GM18502 (cell line): ENCODE results near the gene IZUMO1R.
A peak's percentile ranks its signal among the peaks of the same experiment; 100 is the strongest.
"Not testable (repeated sequence)": the region's sequence is repeated elsewhere in the genome, so short reads cannot be mapped to it uniquely, and the experiment has no call there.

Source experiments
- ATAC-seq: cut with Tn5 transposase; IDR thresholded peaks from one replicate; pipeline ENCODE4 v1.9.1; 2021; ENCODE audit warnings: mild to moderate bottlenecking; ENCODE audit not compliant: unreplicated experiment, poor library complexity

Gene IZUMO1R

GRCh38 chr11:94303966-94304958 is at the start of gene IZUMO1R:
Gene IZUMO1R (plus strand): TSS chr11:94304580. CDS start chr11:94305637, 1,057 bp downstream.
- ATAC-seq, result no peak

DNA sequence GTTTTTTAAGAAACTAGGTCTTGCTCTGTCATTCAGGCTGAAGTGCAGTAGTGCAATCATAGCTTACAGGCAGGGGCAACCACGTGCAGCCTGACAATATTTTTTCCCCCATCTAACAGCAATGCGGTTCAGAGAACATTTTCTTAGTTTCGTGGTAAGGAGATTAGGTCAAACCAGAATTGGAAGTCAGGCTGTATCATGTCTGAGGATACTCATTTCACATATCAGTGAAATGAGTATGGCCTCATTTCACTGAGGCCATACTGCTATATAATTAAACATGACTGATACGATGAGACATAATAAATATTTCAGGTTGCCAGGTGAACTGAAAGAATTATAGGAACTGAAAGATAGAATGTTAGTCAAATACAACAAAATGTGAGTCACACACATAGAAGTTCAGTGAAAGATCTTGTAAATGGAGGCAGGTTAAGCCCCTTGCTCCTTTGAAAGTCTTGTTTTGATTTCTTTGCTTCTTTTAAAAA is 32.5 kb upstream of the IZUMO1R start:
- peak; percentile 95 for ATAC-seq

DNA sequence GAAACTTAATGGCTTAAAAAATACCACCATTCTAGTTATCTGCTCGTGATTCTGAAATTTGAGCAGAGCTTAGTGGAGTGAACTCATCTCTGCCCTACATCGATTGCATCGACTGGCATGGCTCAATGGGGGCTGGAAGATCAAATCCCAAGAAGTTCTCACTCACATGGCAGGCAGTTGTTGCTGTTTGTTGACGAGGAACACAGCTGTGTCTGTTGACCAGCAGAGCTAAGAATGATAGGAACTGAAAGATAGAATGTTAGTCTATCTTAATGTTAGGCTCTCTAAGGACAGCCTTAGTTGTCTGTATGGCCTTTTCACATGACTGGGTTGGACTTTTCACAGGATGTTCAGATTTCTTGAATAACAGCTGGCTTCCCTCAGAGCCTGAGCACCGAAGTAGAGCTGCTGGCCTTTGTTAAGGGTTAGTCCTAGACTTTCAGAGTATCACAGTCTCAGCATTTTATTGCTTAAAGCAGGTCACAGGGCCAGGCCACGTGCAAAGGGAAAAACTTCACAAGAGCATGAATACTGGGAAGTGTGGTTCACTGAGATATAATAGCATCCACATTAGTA is 31.6 kb upstream of the IZUMO1R start:
- peak; percentile 49 for ATAC-seq

DNA sequence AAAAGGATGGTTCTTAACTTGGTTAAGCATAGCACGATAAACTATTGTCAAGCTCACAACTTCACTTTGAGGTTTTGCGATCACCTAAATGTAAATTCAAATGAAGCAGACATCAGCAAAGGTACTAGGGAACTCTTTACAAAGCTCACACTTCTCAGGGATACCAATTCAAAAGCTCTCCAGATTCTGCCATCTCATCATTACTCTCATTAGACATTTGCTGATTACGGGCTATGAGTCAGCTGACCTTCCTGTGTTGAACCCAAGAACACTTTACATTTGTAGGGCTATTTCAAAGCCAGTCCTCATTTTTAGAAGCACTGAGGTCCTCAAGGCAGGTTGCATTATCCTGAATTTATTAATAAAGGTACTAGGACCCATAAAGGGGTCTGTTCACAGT is 28.4 kb upstream of the IZUMO1R start:
- ATAC-seq, result no peak

DNA sequence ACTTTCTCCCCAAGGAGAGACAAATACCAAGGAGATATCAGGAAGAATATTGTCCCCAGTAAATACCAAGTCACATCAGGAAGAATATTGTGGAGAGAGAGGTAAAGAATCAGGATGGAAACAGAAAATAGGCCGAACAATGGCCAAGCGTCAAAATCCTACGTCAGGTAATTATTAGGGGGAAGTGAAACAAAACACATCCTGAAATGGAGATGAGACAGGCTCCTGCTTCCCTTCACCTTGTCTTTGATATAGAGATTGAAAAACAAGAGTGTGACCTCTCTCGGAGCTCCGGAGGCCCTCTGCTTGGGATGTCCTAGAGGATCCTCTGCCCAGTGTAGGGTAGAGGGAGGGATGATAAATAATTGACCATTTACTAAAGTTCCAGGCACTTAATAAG is 27.4 kb upstream of the IZUMO1R start:
- ATAC-seq, result no peak

DNA sequence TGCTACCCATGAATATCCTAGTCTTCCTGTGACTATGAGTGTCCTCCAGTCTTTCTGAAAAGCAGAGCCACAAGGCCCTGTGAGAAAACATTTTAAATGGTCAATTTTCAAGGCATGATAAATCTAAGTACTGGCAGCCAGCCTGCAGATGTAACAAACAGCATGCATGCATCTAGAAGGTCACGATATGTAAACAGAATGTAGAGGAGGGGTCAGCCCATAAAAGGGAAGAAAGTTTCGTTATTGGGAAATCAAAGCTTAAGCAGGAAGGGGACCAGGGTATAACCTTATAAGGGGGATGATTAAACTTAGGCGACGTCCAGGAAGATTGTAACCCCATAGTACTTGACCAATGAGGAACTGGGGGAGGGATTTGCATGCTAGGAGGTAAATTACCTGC is 26.2 kb upstream of the IZUMO1R start:
- ATAC-seq, result not testable (repeated sequence)

- ATAC-seq, result no peak
Measured at GRCh38 chr11:94279996-94280395, 24.4 kb upstream of the IZUMO1R start.

DNA sequence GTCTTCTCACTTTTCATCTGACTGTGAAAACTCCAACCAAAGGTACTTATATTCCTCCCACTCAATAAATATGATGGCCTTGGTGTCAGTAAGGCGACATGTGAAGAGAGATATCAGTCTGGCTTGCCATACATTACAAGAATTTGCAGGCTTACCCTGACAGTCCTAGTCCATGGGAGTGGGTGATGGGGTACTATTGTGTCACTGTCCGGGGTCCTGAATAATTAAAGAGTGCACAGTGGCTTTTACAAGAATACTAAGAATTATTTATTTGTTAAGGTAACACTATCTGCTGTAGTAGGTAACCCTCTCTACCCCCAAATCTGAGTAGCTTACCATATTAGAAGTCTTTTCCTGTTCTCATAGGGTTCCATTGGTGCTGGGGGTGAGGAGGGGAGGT is 23.1 kb upstream of the IZUMO1R start:
- ATAC-seq, result no peak

DNA sequence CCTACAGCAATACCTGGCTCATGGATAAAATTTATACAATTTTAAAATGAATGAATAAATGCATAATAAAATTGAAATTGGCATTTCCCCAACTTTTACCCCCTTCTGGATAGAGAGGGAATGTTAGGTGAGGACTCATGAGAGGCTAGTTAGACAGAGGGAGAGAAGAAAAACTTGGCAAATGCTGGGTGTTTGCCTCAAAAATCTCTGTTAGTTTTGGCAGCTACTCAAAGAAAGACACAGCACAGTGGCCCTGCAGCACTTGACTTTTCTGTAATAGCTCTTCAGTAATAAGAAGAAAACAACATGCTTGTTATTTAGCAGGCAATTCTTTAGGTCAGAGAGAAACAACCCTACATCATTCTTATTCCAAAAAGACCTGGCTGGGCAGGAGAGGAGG is 20.7 kb upstream of the IZUMO1R start:
- no peak for ATAC-seq

DNA sequence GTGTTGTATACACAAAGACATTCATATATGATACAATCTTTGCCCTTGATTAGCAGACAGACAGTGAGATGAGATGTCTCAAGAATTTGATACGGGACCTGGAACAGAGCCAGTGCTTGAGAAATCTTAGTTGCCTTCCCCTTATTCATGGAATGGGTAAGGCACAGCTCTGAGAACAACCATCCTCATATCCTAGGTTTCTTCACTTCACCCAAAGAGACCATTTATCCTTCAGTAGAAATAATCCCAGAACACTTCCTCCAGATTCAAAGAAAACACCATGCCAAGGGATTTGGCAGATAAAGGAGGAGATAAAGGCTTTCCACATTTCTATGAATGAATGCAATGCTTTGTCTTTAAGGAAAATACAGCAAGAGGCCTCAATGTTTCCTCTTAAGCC is 8.8 kb upstream of the IZUMO1R start:
- ATAC-seq, result no peak

DNA sequence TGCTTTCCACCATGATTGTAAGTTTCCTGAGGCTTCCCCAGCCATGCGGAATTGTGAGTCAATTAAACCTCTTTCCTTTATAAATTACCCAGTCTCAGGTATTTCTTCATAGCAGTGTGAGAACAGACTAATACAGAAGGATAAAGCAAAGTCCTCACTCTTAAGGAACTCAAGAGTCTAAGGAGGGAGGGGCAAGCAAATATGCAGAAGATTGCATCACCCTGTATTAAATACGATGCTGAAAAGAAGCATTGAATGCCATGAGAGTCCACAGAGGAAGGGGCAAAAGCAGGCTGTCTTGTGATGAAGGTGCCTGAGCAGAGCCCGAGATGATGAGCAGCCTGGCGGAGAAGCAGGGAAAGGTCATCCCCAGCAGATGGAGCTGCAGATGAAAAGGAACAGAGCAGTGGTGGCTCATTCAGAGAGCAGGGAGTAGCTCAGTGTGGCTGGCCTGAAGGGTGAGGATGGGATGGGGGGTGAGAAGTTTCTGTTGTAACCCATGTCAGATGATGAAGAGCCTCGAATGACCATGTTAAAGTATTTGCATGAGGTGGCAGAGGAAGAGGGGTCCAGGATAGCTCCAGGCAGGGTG is 6.3 kb upstream of the IZUMO1R start:
- no peak for ATAC-seq

DNA sequence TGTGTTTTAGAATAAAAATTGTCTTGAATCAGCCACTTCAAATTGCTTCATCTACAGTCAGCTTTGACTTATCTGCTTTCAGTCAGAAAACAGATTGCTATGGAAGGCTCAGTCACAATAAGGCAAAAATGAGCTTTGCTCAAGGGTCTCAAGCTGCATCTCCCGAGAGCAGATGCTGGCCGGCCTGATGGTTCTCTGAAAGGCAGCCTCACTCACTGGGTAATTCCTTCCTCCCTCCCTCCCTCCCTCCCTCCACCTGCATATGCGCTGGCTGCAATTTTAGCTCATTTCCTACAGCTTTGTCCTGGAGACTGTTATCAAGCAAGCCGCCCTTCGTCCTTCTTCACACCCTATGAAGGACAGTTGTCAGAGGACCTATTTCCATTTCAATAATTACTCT is 1.6 kb upstream of the IZUMO1R start:
- ATAC-seq, result no peak

- ATAC-seq, result no peak
Measured at GRCh38 chr11:94305146-94305545, 766 bp downstream of the IZUMO1R start.

DNA sequence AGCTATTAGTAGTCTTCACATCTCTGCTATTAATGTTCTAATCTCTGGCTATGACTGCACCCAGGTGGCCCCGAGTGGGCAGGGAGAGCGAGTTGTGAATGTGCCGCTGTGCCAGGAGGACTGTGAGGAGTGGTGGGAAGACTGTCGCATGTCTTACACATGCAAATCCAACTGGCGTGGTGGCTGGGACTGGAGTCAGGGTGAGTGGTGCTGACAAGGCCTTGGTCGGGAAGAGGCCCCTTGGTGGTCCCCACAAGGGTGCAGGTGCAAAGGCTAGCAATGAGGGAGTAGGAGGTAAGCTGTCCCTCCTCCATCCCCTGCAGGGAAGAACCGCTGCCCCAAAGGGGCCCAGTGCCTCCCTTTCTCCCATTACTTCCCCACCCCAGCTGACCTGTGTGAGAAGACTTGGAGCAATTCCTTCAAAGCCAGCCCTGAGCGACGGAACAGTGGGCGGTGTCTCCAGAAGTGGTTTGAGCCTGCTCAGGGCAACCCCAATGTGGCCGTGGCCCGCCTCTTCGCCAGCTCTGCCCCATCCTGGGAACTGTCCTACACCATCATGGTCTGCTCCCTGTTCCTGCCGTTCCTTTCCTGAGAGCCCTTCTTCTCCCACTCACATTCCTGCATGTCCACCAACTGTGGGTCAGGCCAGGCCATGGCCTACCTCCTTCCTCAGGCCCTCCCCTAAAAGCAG is 2.9 kb downstream of the IZUMO1R start:
- no peak for ATAC-seq

DNA sequence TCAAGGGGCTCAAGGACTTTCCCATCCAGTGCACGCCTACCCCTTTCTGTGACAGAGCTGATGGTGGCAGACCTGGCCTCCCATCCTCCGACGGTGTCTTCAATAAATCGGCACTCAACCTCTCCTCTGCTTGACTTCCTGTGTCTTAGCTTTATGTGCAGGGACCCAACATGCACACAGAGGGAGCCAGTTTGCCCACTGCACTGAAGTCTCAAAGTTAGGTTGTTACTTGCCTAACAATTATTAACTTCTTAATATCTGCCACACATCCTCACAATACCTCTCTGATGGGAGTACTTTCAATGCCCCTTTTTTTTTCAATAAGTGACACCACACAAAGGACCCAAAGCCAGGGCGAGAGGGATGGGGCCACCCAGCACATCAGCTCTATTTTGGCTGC is 3.6 kb downstream of the IZUMO1R start:
- ATAC-seq, result no peak

- ATAC-seq, result no peak
Measured at GRCh38 chr11:94309757-94310156, 5.4 kb downstream of the IZUMO1R start.

- ATAC-seq, result no peak
Measured at GRCh38 chr11:94310191-94310875, 6.0 kb downstream of the IZUMO1R start.

GRCh38 chr11:94312339-94312738 is 8.0 kb downstream of the IZUMO1R start:
- ATAC-seq, result no peak

DNA sequence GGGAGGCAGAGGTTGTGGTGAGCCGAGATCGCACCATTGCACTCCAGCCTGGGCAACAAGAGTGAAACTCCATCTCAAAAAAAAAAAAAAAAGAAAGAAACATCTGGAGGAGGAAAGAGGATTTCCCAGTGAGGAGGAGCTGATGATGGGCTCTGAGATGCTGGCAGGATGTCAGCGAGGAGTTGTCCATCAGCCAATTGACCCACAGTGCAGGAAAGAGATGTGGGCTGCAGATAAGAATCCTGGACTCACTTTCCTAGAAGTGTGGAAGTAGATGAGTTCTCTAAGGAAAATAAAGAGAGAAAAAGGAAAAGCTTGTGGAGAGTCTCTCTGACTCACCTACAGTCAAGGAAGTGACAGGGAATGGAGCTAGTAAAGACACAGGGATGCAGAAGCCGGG is 9.7 kb downstream of the IZUMO1R start:
- no peak for ATAC-seq

DNA sequence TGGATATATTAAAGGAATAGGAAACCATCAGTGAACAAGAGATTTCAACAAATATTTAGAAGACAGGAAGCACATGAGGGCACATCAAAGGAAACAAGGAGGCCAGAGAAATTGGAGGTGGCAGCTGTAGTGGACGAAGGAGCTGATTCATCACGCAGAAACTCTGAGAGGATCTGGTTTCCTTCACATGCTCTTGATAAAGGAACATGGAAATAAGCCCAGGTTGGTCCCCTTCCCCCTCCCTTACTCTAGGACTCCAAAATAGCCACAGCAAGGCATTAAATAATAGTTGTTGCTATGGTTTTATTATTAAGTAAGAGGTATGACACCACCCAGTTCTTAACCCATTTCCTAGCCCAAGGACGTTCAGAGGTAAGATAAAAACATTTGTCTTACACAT is 11.3 kb downstream of the IZUMO1R start:
- ATAC-seq, result no peak
